ENCODE results near the gene PDZK1. TPM values are rescaled to one million over a fixed set of nuclear protein-coding genes. Genes with fewer than 3 reads are reported as not detected.
"Not testable (repeated sequence)": the region's sequence is repeated elsewhere in the genome, so short reads cannot be mapped to it uniquely, and the experiment has no call there.

PDZK1 gene
- total RNA-seq, 1 donor from 2014 or later, result 12.2 TPM

DNA sequence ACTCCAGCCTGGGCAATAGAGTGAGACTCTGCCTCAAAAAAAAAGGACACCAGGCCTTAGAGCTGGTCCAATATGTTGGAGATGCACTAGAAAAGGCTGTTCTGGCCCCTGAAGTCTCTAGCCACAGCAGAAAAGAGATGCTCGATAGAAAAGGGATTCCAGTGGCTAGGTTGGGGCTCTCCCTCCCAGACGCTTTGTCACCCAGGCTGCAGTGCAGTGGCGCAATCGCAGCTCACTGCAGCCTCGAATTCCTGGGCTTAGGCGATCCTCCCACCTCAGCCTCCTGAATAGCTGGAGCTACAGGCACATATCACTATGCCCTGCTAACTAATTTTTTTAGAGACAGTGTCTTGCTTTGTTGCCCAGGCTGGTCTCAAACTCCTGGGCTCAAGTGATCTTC lies 18.2 kb downstream of the PDZK1 start:
- no peak overlapping the region for H3K4me3 Mint-ChIP-seq
- no peaks in the 10 kb centered on the region for H3K4me1 Mint-ChIP-seq (ENCODE audit: unreplicated experiment)
- peaks cover 5% of the 10 kb centered on the region for H3K36me3 Mint-ChIP-seq
- peaks cover 3% of the 10 kb centered on the region for H3K27me3 Mint-ChIP-seq
- no peak overlapping the region for H3K27ac Mint-ChIP-seq
- DNase-seq (ENCODE audit: extremely low spot score, unreplicated experiment), result no peak
- no peaks in the 10 kb centered on the region for H3K9me3 Mint-ChIP-seq
- no peak for TF ChIP-seq CTCF (conservative IDR thresholded peaks at IDR 0.05)

DNA sequence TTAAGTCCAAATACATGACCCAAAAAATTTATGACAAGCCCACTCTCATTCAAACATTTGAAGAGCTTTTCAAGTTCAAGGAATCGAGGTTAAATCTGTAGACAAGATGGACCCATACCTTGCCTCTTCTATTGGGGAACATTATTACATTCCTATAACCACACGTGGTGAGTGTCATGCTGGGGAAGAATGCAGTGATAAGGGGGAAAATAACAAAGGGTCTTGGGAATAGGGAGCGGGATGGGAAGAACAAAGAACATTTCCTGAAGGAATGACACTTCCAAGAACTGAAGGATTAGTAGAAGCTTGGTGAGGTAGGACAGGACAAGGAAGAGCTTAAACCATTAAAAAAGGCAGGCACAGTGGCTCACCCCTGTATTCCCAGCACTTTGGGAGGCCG lies 18.8 kb downstream of the PDZK1 start:
- no peak overlapping the region for H3K4me3 Mint-ChIP-seq
- no peak for DNase-seq (ENCODE audit: extremely low spot score, unreplicated experiment)
- peaks cover 5% of the 10 kb centered on the region for H3K36me3 Mint-ChIP-seq
- peaks cover 3% of the 10 kb centered on the region for H3K27me3 Mint-ChIP-seq
- no peaks in the 10 kb centered on the region for H3K9me3 Mint-ChIP-seq
- H3K4me1 Mint-ChIP-seq (ENCODE audit: unreplicated experiment), result no peaks in the 10 kb centered on the region
- no peak overlapping the region for H3K27ac Mint-ChIP-seq
- no peak for TF ChIP-seq CTCF (conservative IDR thresholded peaks at IDR 0.05)

DNA sequence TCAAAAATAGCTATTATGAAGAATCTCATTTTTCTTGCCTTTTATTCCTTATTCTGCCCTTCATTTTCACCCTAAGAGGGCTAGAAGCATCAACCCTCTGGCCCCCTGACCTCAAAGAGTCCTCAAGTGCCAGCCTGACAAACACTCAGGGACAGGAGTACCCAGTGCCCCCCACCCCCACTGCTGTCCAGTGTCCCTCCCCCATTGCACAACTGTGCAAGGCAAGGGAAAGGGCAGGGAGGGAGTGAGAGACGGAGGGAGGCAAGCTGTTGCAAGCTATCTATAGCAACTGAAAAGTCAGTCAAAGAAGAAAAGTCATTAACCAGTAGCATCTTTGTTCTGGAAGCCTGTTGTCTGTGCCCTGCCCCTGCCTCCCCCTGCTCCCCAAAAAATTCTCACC lies 21.1 kb downstream of the PDZK1 start:
- not testable (repeated sequence) for H3K27ac Mint-ChIP-seq; H3K27me3 Mint-ChIP-seq; DNase-seq (ENCODE audit: extremely low spot score, unreplicated experiment); H3K9me3 Mint-ChIP-seq; H3K4me3 Mint-ChIP-seq; H3K4me1 Mint-ChIP-seq (ENCODE audit: unreplicated experiment); H3K36me3 Mint-ChIP-seq

DNA sequence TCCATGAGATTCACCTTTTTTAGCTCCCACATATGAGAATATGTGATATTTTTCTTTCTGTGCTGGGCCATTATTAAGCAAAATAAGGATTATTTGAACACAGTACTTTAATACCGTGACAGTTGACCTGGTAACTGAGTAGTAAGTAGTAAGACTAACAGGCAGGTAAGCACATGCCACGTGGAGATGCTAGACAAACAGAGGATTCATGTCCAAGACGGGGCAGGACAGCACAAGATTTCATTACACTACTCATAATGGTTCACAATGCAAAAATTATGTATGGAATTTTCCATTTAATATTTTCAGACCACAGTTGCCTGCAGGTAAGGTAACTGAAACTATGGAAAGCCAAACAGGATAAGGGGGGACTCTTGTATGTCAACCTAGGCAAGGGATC lies 22.3 kb downstream of the PDZK1 start:
- DNase-seq (ENCODE audit: extremely low spot score, unreplicated experiment); H3K4me3 Mint-ChIP-seq; H3K4me1 Mint-ChIP-seq (ENCODE audit: unreplicated experiment); H3K36me3 Mint-ChIP-seq; H3K9me3 Mint-ChIP-seq; H3K27me3 Mint-ChIP-seq; H3K27ac Mint-ChIP-seq: not testable (repeated sequence)

GRCh38 chr1:145673217-145673616 lies 34.0 kb downstream of the PDZK1 start:
- H3K9me3 Mint-ChIP-seq; H3K36me3 Mint-ChIP-seq; H3K4me3 Mint-ChIP-seq; H3K4me1 Mint-ChIP-seq (ENCODE audit: unreplicated experiment); H3K27ac Mint-ChIP-seq; H3K27me3 Mint-ChIP-seq; DNase-seq (ENCODE audit: extremely low spot score, unreplicated experiment): not testable (repeated sequence)

GRCh38 chr1:145670995-145671745 lies 36.0 kb downstream of the PDZK1 start:
- not testable (repeated sequence) for H3K36me3 Mint-ChIP-seq; DNase-seq (ENCODE audit: extremely low spot score, unreplicated experiment); H3K27me3 Mint-ChIP-seq; H3K27ac Mint-ChIP-seq; H3K9me3 Mint-ChIP-seq; H3K4me1 Mint-ChIP-seq (ENCODE audit: unreplicated experiment); H3K4me3 Mint-ChIP-seq

- not testable (repeated sequence) for H3K9me3 Mint-ChIP-seq; DNase-seq (ENCODE audit: extremely low spot score, unreplicated experiment); H3K27me3 Mint-ChIP-seq; H3K36me3 Mint-ChIP-seq; H3K4me3 Mint-ChIP-seq; H3K27ac Mint-ChIP-seq; H3K4me1 Mint-ChIP-seq (ENCODE audit: unreplicated experiment)
Observed at GRCh38 chr1:145665015-145665414, 42.2 kb downstream of the PDZK1 start.

- DNase-seq (ENCODE audit: extremely low spot score, unreplicated experiment); H3K27me3 Mint-ChIP-seq; H3K4me1 Mint-ChIP-seq (ENCODE audit: unreplicated experiment); H3K4me3 Mint-ChIP-seq; H3K9me3 Mint-ChIP-seq; H3K27ac Mint-ChIP-seq; H3K36me3 Mint-ChIP-seq: not testable (repeated sequence)
Observed at GRCh38 chr1:145662502-145662901, 44.7 kb downstream of the PDZK1 start.

DNA sequence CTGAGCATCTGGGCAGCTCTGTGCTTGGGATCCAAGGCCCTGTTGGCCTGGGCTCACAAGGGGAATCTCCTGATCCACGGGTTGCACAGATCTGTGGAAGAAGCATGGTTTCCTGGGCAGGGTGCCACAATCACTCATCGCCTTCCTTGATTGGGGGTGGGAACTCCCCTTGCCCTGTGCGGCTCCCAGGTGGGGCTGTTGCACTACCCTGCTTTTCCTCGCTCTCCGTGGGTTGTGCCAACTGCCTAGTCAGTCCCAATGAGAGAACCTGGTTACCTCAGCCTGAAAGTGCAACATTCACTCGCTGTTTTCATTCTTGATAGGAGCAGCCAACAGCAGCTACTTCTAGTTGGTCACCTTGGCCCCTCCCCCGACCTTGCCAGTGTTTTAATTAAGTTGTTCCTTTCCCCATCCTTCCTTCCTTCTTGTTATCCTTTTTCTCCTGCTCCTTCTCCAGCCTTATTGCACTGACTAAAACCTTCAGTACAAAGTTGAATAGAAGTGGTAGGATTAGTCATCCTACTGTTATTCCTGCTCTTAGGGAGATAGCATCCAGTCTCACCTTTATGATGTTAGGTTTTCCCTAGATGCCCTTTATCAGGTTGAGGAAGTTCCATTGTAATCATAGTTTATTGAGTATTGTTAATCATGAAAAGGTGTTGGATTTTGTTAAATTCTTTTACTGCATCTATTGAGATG lies 50.8 kb downstream of the PDZK1 start:
- not testable (repeated sequence) for H3K27me3 Mint-ChIP-seq; H3K9me3 Mint-ChIP-seq; H3K4me1 Mint-ChIP-seq (ENCODE audit: unreplicated experiment); DNase-seq (ENCODE audit: extremely low spot score, unreplicated experiment); H3K4me3 Mint-ChIP-seq; H3K27ac Mint-ChIP-seq
- H3K36me3 Mint-ChIP-seq, result peaks cover 12% of the 10 kb centered on the region

DNA sequence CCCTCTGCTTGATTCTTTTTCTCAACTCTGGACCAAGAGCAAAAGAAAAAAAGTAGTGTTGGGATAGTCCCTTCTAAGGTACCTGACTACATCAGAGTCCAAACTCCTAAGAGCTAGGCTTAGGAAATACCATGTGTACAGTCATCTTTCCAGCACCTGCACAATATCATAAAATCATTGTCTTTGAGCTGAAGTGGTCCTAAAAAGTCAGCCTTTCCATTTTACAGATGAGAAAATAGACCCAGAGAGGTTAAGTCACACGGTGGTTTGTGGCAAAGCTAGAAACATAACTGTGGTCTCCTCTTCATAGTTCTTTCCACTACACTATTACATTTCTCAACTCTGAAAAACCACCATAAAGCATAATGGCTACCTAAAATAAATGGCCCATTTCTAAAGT lies 63.2 kb downstream of the PDZK1 start:
- H3K9me3 Mint-ChIP-seq; H3K27ac Mint-ChIP-seq; H3K27me3 Mint-ChIP-seq; H3K36me3 Mint-ChIP-seq; H3K4me3 Mint-ChIP-seq; H3K4me1 Mint-ChIP-seq (ENCODE audit: unreplicated experiment); DNase-seq (ENCODE audit: extremely low spot score, unreplicated experiment): not testable (repeated sequence)

DNA sequence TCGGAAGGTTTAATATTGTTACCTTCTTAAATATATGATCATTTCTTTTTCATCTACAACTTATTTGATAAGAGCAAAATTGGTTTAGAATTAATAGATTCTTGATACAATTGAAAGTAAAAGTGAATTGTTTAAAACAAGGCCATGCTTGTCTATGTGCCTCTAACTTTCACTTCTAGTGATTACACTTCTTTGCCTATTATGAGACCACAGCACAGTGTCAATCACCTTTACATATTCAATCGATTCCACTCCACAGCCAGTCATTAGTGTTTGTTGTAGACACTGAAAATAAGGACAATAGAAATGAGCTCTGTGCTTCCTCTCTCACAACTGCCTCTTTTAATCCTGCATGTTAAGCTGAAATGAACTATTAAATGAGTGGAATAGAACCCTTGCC lies 65.3 kb downstream of the PDZK1 start:
- H3K27me3 Mint-ChIP-seq; H3K4me1 Mint-ChIP-seq (ENCODE audit: unreplicated experiment): not testable (repeated sequence)

DNA sequence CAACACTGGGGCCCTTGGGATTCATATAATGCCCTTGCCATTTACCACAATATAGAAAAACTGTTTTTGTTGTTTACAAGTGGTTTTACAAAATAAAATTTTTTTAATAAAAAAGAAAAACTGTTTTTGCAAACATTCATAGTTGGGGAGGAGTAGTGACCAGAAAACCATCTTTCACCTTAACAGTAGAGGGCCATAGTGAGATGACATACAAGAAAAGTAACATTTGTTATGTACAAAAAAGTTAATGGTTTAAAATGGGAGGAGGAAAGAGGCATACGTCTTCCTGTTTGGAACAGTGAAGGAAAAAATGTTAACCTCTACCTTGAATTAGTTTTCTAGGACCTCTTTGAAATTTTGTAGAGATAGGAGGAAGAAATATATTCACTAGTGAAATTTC lies 70.9 kb downstream of the PDZK1 start:
- H3K27me3 Mint-ChIP-seq; H3K9me3 Mint-ChIP-seq; H3K4me1 Mint-ChIP-seq (ENCODE audit: unreplicated experiment); H3K27ac Mint-ChIP-seq; DNase-seq (ENCODE audit: extremely low spot score, unreplicated experiment); H3K4me3 Mint-ChIP-seq; H3K36me3 Mint-ChIP-seq: not testable (repeated sequence)

More for the DNA sequence above, 65.3 kb downstream of the PDZK1 start:
- H3K27ac Mint-ChIP-seq; H3K36me3 Mint-ChIP-seq; H3K4me3 Mint-ChIP-seq; H3K9me3 Mint-ChIP-seq; DNase-seq (ENCODE audit: extremely low spot score, unreplicated experiment): not testable (repeated sequence)

Measured in type B pancreatic cell (in vitro differentiated cells).